ENCODE measurements around the gene SERTAD3.
A peak's percentile ranks its signal among the peaks of the same experiment; 100 is the strongest.

Gene SERTAD3

DNA sequence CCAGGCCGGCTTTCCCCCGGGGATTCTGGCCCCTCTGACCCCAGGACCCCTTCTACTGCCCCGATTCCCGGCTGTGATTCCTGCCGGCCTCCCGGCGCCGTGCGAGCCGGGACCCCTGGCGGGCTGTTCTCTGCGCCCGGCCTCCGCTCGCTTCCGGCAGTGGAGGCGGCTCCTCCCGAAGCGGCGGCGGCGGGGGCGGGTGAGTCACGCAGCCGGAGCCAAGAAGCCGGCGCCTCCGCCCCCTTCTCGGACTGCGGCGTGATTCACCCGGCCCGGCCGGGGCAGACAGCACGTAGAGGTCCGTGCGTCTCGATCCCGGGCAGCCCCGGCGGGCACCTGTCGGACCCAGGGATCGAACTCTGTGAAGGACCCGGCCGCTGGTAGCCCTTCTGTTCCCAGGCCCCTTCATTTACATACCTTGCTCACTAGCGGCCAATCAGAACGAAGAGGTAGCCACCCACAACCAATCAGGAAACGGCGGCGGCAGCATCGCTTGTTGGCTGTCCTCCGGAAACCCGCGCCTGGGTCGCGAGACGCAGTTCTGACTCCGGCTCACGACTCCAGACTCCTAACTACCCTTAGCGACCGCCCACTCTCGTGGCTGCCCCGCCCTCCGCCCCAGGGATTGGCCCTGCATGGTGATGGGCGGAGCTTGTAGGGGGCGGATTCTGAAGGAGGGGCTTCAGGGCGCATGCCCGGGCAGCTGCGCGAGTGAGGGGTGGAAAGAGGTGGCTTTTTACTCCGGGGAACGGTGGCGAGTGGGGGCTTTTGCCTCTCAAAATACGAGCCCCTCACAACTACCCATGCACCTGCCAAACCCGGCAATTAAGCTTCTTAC, 18.5 kb downstream of the SERTAD3 start, which contains the start of gene SERTAD1:
Gene SERTAD1 (minus strand): TSS at position 543 of the 838 bp plus-strand sequence. CDS start 2,446 bp downstream, outside the sequence.
- peak; percentile 100 for DNase-seq (ENCODE audit: low spot score)

- no peak for DNase-seq (ENCODE audit: low spot score)
Observed at GRCh38 chr19:40424637-40425449, 19.3 kb downstream of the SERTAD3 start.

DNA sequence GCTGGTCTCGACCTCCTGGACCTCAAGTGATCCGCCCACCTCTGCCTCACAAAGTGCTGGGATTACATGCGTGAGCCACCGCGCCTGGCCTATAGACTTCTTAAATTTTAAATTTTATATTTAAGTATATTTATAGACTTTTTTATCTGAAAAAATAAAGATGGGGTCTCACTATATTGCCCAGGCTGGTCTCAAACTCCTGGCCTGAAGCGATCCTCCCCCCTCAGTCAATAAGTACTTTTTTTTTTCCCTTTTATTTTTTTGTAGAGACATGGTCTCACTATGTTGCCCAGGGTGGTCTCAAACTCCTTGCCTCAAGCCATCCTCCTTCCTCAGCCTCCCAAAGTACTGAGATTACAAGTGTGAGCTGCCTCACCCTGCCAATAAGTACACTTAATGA, 20.2 kb downstream of the SERTAD3 start:
- no peak for DNase-seq (ENCODE audit: low spot score)

- DNase-seq (ENCODE audit: low spot score): no peak
Observed at GRCh38 chr19:40422748-40423566, 21.2 kb downstream of the SERTAD3 start.

DNA sequence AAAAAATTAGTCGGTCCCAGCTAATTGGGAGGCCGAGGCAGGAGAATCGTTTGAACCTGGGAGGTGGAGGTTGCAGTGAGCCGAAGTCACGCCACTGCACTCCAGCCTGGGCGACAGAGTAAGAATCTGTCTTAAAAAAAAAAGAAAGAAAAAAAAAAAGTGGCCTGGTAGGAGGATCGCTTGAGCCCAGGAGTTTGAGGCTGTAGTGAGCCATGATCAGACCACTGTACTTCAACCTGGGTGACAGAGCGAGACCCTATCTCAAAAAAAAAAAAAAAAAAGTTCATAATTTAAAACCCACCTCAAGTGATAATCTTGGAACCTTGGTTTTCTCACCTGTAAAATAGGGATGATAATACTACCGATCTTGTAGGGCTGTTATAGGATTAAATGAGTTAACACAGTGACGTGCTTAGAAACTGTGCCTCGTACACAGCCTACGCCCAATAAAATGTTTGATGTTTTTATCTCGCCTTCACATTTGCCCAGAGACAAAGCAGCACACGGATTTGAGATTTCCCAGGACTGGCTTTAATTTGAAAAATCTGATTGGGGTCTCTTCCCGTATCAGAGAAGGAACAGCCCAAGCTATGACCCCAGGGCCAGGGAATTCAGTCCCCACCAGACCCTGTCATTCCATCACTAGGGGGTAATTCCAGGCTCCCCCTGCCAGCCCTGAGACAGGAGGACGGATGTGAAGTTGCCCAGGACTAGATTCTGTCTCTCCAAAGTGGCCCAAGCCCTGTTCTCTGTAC, 22.0 kb downstream of the SERTAD3 start:
- no peak for DNase-seq (ENCODE audit: low spot score)

- peak; percentile 72 for DNase-seq (ENCODE audit: low spot score)
Observed at GRCh38 chr19:40420766-40421765, 23.1 kb downstream of the SERTAD3 start.

DNA sequence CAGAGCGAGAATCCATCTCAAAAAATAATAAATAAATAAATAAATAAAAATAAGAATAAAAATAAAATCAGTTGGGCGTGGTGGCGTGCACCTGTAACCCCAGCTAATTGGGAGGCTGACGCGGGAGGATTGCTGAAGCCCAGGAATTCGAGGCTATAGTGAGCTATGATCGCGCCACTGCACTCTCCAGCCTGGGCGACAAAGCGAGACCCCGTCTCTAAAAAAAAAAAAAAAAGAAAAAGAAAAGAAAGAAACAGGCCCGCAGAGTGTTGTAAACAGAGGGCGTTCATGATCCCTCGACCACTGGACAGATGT, 23.7 kb downstream of the SERTAD3 start:
- DNase-seq (ENCODE audit: low spot score): no peak

GRCh38 chr19:40419780-40420179, 24.4 kb downstream of the SERTAD3 start:
- DNase-seq (ENCODE audit: low spot score): no peak

GRCh38 chr19:40419066-40419612, 25.0 kb downstream of the SERTAD3 start:
- no peak for DNase-seq (ENCODE audit: low spot score)

DNA sequence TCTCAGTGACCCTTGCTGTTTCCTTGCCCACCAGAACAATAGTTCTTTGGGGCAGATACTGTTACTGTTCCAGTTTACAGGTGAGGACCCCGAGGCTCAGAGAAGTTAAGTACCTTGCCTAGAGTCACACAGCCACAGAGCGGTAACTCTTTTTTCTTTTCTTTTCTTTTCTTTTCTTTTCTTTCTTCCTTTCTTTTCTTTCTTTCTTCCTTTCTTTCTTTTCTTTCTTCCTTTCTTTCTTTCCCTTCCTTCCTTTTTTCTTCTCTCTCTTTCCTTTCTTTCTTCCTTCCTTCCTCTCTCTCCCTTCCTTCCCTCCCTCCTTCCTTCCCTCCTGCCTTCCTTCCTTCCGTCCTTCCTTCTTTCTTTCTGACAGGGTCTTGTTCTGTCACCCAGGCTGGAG, 26.1 kb downstream of the SERTAD3 start:
- no peak for DNase-seq (ENCODE audit: low spot score)

DNA sequence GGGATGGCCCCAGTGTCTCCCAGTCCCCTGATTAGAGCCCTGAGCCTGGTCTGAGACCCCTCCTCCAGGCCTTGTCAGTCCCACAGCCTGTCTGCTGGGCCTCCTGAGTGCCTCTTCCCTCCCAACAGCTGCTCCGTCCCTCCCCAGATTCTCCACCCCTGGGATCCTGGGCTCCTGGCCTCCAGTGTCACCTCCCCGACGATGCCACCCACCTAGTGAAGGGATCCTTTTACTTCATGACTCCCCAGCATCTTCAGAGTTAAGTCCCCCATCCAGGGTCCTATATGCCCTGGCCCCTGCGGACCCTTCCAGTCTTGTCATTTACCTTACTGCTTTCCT, 26.5 kb downstream of the SERTAD3 start:
- no peak for DNase-seq (ENCODE audit: low spot score)

DNA sequence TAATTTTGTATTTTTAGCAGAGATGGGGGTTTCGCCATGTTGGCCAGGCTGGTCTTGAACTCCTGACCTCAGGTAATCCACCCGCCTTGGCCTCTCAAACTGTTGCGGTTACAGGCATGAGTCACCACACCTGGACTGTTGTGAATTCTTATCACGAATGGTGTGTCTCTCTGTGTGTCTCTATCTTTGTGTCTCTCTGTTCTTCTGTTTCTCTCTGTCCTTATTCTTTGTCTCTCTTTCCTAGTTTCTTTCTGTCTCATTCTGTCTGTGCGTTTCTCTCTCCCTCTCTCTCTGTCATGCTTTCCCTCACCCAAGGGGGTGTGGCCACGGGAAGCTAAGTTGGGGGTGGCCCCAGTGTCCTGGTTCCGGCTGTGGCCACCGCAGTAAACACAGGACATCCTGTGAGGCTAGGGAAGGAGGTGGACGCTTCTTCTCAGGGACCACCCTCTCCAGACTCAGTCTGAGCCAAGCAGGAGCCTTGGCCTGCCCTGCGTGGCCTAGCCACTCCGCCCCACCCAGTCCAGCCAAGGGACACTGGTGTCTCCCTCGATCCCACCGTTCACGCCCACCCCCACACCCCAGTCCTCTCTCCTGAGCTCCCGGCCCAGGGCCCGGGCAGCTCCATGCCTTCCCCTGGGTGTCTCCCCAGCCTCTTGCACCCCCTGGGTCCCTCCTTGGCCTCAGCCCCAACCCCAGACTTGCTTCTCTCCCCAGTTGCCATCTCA, 27.1 kb downstream of the SERTAD3 start:
- DNase-seq (ENCODE audit: low spot score): no peak

- DNase-seq (ENCODE audit: low spot score): no peak
Observed at GRCh38 chr19:40415768-40416167, 28.4 kb downstream of the SERTAD3 start.

DNA sequence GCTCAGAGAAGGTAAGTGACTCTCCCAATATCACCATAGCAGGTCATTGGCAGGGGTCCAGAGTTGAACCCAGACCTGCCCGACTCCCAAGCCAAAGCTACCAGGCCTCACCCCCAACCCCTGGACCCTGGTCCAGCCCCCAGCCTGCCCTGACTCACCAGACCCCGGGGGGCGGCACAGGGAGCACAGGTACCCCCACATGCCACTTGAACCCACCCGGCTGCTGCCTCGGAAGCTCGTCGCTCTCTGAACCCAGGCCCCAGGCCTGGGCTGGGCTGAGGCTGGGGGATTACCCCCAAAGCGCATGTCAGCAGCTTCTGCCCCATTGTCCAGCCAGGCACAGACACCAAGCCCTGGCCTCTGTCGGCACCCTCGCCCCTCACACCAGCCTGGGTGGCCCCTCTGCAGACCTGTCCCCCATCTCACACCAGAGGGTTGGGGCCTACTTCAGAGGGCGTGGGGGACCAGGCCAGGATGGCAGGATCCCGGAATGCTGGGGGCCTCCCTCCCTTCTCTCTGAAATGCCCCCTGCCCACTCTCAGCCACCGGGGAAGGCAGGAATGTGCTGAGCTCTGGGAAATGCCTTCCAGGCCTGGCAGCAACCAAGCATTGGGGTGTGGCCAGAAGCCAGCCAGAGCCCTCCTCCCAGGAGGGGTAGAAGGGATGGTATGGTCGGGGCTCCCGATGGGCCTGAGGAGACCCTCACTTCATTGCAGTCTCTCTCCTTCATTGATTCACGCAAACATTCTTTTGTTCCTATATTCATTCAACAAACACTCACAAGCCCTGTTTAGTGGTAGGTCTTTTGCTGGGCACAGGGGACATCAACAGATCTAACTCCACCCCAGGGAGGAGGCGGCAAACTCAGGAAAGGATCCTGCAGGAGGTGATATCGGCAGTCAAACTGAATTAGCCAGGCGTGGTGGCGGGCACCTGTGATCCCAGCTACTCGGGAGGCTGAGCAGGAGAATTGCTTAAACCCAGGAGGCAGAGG, 29.3 kb downstream of the SERTAD3 start:
- DNase-seq (ENCODE audit: low spot score): no peak

GRCh38 chr19:40413291-40413845, 30.8 kb downstream of the SERTAD3 start, which contains the start of gene PRX:
Gene PRX (minus strand): TSS chr19:40413378. CDS start chr19:40407932, 5,446 bp downstream.
- no peak for DNase-seq (ENCODE audit: low spot score)

GRCh38 chr19:40412866-40413265, 31.3 kb downstream of the SERTAD3 start:
- DNase-seq (ENCODE audit: low spot score): no peak

GRCh38 chr19:40411958-40412499, 32.1 kb downstream of the SERTAD3 start:
- no peak for DNase-seq (ENCODE audit: low spot score)
